Endothelial cell of umbilical vein (primary cell): Measurements from ENCODE around the gene EML3.

Experiments
- MYC ChIP-seq: IDR thresholded peaks from one replicate; pipeline ENCODE4 v1.6.1; 2011; ENCODE audit warnings: mild to moderate bottlenecking, low read depth, low read length
- POLR2A ChIP-seq: IDR thresholded peaks from 2 replicates; pipeline ENCODE4 v1.6.1; 2012; ENCODE audit warnings: low read depth, mild to moderate bottlenecking, control low read depth, low read length
- POLR2AphosphoS5 ChIP-seq: IDR thresholded peaks from 2 replicates; pipeline ENCODE4 v1.6.1; 2012; ENCODE audit warnings: low read depth, mild to moderate bottlenecking, control low read depth, low read length, moderate library complexity; ENCODE audit not compliant: insufficient read depth
- TF ChIP-seq, protein P1 (sequence below), 2 donors: IDR thresholded peaks; 1 replicate in 1 of 2; 2 replicates in 1 of 2; pipeline ENCODE4 v1.5.1; 2011; ENCODE audit warnings: low read length in 2 of 2, mild to moderate bottlenecking in 2 of 2, moderate library complexity in 2 of 2, control low read depth in 1 of 2, inconsistent platforms in 1 of 2, low read depth in 1 of 2; ENCODE audit not compliant: insufficient read depth in 1 of 2; ENCODE audit errors: extremely low read depth in 1 of 2
- TF ChIP-seq, protein P2 (sequence below): IDR thresholded peaks from 2 replicates; pipeline ENCODE4 v1.6.1; 2011; ENCODE audit not compliant: insufficient read depth, insufficient read length

DNA sequence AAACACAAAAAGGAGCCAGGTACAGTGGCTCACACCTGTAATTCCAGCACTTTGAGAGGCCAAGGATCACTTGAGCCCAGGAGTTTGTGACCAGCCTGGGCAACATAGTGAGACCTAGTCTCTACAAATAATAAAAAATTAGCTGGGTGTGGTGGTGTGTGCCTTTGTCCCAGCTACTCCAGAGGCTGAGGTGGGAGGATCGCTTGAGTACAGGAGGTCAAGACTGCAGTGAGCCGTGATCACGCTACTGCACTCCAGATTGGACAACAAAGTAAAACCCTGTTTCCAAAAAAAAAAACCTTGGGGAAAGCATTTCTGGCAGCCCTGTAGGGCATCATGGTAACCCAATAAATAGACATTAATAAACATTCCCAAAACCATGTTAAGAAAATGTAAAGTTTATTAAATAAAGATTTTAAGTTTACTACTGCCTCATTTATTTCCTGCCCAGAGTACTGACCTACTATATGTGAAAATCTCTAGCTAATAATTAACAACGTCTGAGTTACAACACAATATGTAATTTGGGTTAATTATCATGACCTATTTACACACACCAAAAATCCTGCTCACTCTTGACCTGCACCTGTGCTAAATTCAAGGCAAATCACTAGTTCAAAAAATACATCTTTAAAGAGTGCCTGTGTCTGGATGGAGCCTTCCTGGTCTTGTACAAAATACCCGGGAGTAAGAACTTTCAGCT lies 47.3 kb downstream of the EML3 start:
- TF ChIP-seq, protein P1, sequence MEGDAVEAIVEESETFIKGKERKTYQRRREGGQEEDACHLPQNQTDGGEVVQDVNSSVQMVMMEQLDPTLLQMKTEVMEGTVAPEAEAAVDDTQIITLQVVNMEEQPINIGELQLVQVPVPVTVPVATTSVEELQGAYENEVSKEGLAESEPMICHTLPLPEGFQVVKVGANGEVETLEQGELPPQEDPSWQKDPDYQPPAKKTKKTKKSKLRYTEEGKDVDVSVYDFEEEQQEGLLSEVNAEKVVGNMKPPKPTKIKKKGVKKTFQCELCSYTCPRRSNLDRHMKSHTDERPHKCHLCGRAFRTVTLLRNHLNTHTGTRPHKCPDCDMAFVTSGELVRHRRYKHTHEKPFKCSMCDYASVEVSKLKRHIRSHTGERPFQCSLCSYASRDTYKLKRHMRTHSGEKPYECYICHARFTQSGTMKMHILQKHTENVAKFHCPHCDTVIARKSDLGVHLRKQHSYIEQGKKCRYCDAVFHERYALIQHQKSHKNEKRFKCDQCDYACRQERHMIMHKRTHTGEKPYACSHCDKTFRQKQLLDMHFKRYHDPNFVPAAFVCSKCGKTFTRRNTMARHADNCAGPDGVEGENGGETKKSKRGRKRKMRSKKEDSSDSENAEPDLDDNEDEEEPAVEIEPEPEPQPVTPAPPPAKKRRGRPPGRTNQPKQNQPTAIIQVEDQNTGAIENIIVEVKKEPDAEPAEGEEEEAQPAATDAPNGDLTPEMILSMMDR (IDR thresholded peaks at IDR 0.05; ENCODE audit: extremely low read depth in 1 of 2, insufficient read depth in 1 of 2, low read depth in 1 of 2, low read length in 2 of 2), result no peak
- no peak for TF ChIP-seq POLR2A
- TF ChIP-seq MYC, result no peak
- TF ChIP-seq, protein P2, sequence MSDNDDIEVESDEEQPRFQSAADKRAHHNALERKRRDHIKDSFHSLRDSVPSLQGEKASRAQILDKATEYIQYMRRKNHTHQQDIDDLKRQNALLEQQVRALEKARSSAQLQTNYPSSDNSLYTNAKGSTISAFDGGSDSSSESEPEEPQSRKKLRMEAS, result no peak
- TF ChIP-seq POLR2AphosphoS5, result no peak
